HEK293 (cell line): Measurements from ENCODE around the gene SH2B3.

Experiments used
- CTCF ChIA-PET: fragments of 350-600 bp; formaldehyde crosslinking; extraction: SDS; loops from one replicate; lab custom pipeline; 2021; ENCODE audit warnings: antibody characterized with exemption; lab: Yijun Ruan, JAX
- POLR2A ChIA-PET: fragments of 300-600 bp; formaldehyde crosslinking; extraction: SDS; loops from one replicate; lab custom pipeline; 2020; ENCODE audit warnings: antibody characterized with exemption, inconsistent platforms; lab: Yijun Ruan, JAX
- H3K27ac ChIP-seq: fragments of 200-500 bp; sonication (Bioruptor generic); 2 replicates; pipeline ENCODE4 v1.5.1; 2014; ENCODE audit warnings: low read depth, low read length, control low read depth, inconsistent platforms; ENCODE audit errors: extremely low read depth
- H3K36me3 ChIP-seq, 2 experiments: fragments of 200-500 bp in 1 of 2; sonication (Bioruptor generic) in 1 of 2; 1 replicate in 1 of 2; 2 replicates in 1 of 2; pipeline ENCODE4 v1.5.1; 2014 to 2017; ENCODE audit warnings: inconsistent platforms in 2 of 2, low read length in 2 of 2; ENCODE audit not compliant: control insufficient read depth in 2 of 2, insufficient read depth in 1 of 2
- H3K4me1 ChIP-seq: fragments of 200-500 bp; sonication (Bioruptor generic); 2 replicates; pipeline ENCODE4 v1.5.1; 2014; ENCODE audit warnings: mild to moderate bottlenecking, low read length, inconsistent platforms; ENCODE audit not compliant: control insufficient read depth, insufficient read depth
- H3K4me3 ChIP-seq: 2 replicates; pipeline ENCODE4 v1.5.1; 2011; ENCODE audit warnings: low read depth, mild to moderate bottlenecking, control low read depth, low read length, moderate library complexity
- H3K9me3 ChIP-seq: fragments of 200-500 bp; sonication (Bioruptor generic); 2 replicates; pipeline ENCODE4 v1.5.1; 2014; ENCODE audit warnings: low read depth, low read length, inconsistent platforms; ENCODE audit not compliant: control insufficient read depth, insufficient read depth
- GLIS1 ChIP-seq: fragments of 450-650 bp; formaldehyde crosslinking; IDR thresholded peaks from 2 replicates; pipeline ENCODE4 v1.5.1; 2016; ENCODE audit warnings: missing biosample characterization, missing genetic modification characterization
- IKZF3 ChIP-seq: fragments of 450-650 bp; IDR thresholded peaks from 2 replicates; pipeline ENCODE4 v1.5.0; 2018; ENCODE audit warnings: missing biosample characterization, mild to moderate bottlenecking, missing genetic modification characterization, moderate library complexity
- KLF17 ChIP-seq: fragments of 450-650 bp; formaldehyde crosslinking; IDR thresholded peaks from 2 replicates; pipeline ENCODE4 v1.5.1; 2016; ENCODE audit warnings: missing biosample characterization, missing genetic modification characterization
- ZBTB21 ChIP-seq: fragments of 450-650 bp; formaldehyde crosslinking; IDR thresholded peaks from 2 replicates; pipeline ENCODE4 v1.5.1; 2017; ENCODE audit warnings: missing biosample characterization, missing genetic modification characterization
- ZBTB49 ChIP-seq: fragments of 450-650 bp; formaldehyde crosslinking; IDR thresholded peaks from 2 replicates; pipeline ENCODE4 v1.5.1; 2016; ENCODE audit warnings: missing biosample characterization, missing genetic modification characterization, low read depth
- ZIC2 ChIP-seq: fragments of 450-650 bp; formaldehyde crosslinking; IDR thresholded peaks from 2 replicates; pipeline ENCODE4 v1.5.1; 2016; ENCODE audit warnings: missing biosample characterization, missing genetic modification characterization
- ZNF24 ChIP-seq: fragments of 450-650 bp; formaldehyde crosslinking; IDR thresholded peaks from 2 replicates; pipeline ENCODE4 v1.5.1; 2016; ENCODE audit warnings: missing biosample characterization, missing genetic modification characterization
- ZNF324 ChIP-seq: fragments of 450-650 bp; formaldehyde crosslinking; IDR thresholded peaks from 2 replicates; pipeline ENCODE4 v1.5.1; 2016; ENCODE audit warnings: missing biosample characterization, missing genetic modification characterization
- ZNF37A ChIP-seq: fragments of 450-650 bp; IDR thresholded peaks from 2 replicates; pipeline ENCODE4 v1.5.1; 2018; ENCODE audit warnings: missing biosample characterization, missing genetic modification characterization
- ZNF433 ChIP-seq: fragments of 450-650 bp; formaldehyde crosslinking; IDR thresholded peaks from 2 replicates; pipeline ENCODE4 v1.5.1; 2016; ENCODE audit warnings: missing biosample characterization, missing genetic modification characterization, low read depth
- ZNF529 ChIP-seq: fragments of 450-650 bp; formaldehyde crosslinking; IDR thresholded peaks from 2 replicates; pipeline ENCODE4 v1.5.1; 2017; ENCODE audit warnings: missing genetic modification characterization, missing biosample characterization; ENCODE audit not compliant: insufficient replicate concordance
- ZNF560 ChIP-seq: fragments of 450-650 bp; formaldehyde crosslinking; IDR thresholded peaks from 2 replicates; pipeline ENCODE4 v1.5.1; 2017; ENCODE audit warnings: missing biosample characterization, missing genetic modification characterization, borderline replicate concordance
- ZNF585B ChIP-seq: fragments of 450-650 bp; formaldehyde crosslinking; IDR thresholded peaks from 2 replicates; pipeline ENCODE4 v1.5.1; 2016; ENCODE audit warnings: missing biosample characterization, missing genetic modification characterization
- ZNF600 ChIP-seq: fragments of 450-650 bp; formaldehyde crosslinking; IDR thresholded peaks from 2 replicates; pipeline ENCODE4 v1.5.1; 2016; ENCODE audit warnings: missing biosample characterization, missing genetic modification characterization
- ZNF621 ChIP-seq: fragments of 450-650 bp; formaldehyde crosslinking; IDR thresholded peaks from 2 replicates; pipeline ENCODE4 v1.5.1; 2017; ENCODE audit warnings: missing biosample characterization, missing genetic modification characterization
- ZNF658 ChIP-seq: fragments of 450-650 bp; formaldehyde crosslinking; IDR thresholded peaks from 2 replicates; pipeline ENCODE4; 2016; ENCODE audit warnings: missing biosample characterization, missing genetic modification characterization
- ZNF660 ChIP-seq: fragments of 450-650 bp; IDR thresholded peaks from 2 replicates; pipeline ENCODE4 v1.5.1; 2018; ENCODE audit warnings: missing biosample characterization, mild to moderate bottlenecking, missing genetic modification characterization
- ZNF707 ChIP-seq: fragments of 450-650 bp; formaldehyde crosslinking; IDR thresholded peaks from 2 replicates; pipeline ENCODE4 v1.5.1; 2016; ENCODE audit warnings: missing biosample characterization, missing genetic modification characterization
- ZNF791 ChIP-seq: fragments of 450-650 bp; formaldehyde crosslinking; IDR thresholded peaks from 2 replicates; pipeline ENCODE4 v1.5.1; 2016; ENCODE audit warnings: missing biosample characterization, missing genetic modification characterization
- TF ChIP-seq, protein P1 (sequence below): fragments of 450-650 bp; formaldehyde crosslinking; IDR thresholded peaks from 2 replicates; pipeline ENCODE4 v1.5.1; 2016; ENCODE audit warnings: missing biosample characterization, missing genetic modification characterization
- TF ChIP-seq, protein P2 (sequence below): fragments of 450-650 bp; formaldehyde crosslinking; IDR thresholded peaks from 2 replicates; pipeline ENCODE4 v1.5.1; 2016; ENCODE audit warnings: missing biosample characterization, missing genetic modification characterization
- TF ChIP-seq, protein P3 (sequence below): fragments of 450-650 bp; formaldehyde crosslinking; IDR thresholded peaks from 2 replicates; pipeline ENCODE4 v1.5.1; 2016; ENCODE audit warnings: missing biosample characterization, missing genetic modification characterization
- TF ChIP-seq, protein P4 (sequence below): fragments of 450-650 bp; formaldehyde crosslinking; IDR thresholded peaks from 2 replicates; pipeline ENCODE4 v1.5.1; 2016; ENCODE audit warnings: missing biosample characterization, missing genetic modification characterization

The SH2B3 gene

GRCh38 chr12:111437816-111438454, 32.2 kb downstream of the SH2B3 start (continued):
- TF ChIP-seq, protein P1, sequence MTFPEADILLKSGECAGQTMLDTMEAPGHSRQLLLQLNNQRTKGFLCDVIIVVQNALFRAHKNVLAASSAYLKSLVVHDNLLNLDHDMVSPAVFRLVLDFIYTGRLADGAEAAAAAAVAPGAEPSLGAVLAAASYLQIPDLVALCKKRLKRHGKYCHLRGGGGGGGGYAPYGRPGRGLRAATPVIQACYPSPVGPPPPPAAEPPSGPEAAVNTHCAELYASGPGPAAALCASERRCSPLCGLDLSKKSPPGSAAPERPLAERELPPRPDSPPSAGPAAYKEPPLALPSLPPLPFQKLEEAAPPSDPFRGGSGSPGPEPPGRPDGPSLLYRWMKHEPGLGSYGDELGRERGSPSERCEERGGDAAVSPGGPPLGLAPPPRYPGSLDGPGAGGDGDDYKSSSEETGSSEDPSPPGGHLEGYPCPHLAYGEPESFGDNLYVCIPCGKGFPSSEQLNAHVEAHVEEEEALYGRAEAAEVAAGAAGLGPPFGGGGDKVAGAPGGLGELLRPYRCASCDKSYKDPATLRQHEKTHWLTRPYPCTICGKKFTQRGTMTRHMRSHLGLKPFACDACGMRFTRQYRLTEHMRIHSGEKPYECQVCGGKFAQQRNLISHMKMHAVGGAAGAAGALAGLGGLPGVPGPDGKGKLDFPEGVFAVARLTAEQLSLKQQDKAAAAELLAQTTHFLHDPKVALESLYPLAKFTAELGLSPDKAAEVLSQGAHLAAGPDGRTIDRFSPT (tag by site-specific recombination): peak; percentile 12; the same call in 1 of the 2 replicates
- 0 out of 2 replicates have a peak, but pooled peaks have one; percentile 31 for TF ChIP-seq KLF17 (tag by site-specific recombination)

GRCh38 chr12:111438481-111438880, 32.8 kb downstream of the SH2B3 start:
- POLR2A ChIA-PET: interaction anchor here (1.1 kb wide), 1 partner anchor 13 kb away, joined by 4 read pairs; no protein-coding TSS in a partner anchor
- Histone ChIP-seq H3K9me3 (no peaks in the 10 kb centered on the region), H3K4me1 (peaks cover 6% of the 10 kb centered on the region; the same call in 1 of the 2 replicates), H3K36me3 (peaks cover 0 to 22% of the 10 kb centered on the region in 2 experiments; a peak in 2 of 3 replicates), H3K4me3 (no peak overlapping the region), H3K27ac (no peak overlapping the region)
- CTCF ChIA-PET: interaction anchor here (1.0 to 4.4 kb wide), 2 partner anchors 13 to 42 kb away, joined by 6 to 27 read pairs; no protein-coding TSS in a partner anchor
- no peak for TF ChIP-seq ZNF658 (tag by site-specific recombination)
- 0 out of 2 replicates have a peak, but pooled peaks have one; percentile 21 for TF ChIP-seq ZNF600 (tag by site-specific recombination)
- no peak for TF ChIP-seq ZNF37A (tag by site-specific recombination)
- peak; percentile 22; the same call in 1 of the 2 replicates for TF ChIP-seq ZIC2 (tag by site-specific recombination)
- no peak for TF ChIP-seq ZNF324 (tag by site-specific recombination)
- TF ChIP-seq, protein P2, sequence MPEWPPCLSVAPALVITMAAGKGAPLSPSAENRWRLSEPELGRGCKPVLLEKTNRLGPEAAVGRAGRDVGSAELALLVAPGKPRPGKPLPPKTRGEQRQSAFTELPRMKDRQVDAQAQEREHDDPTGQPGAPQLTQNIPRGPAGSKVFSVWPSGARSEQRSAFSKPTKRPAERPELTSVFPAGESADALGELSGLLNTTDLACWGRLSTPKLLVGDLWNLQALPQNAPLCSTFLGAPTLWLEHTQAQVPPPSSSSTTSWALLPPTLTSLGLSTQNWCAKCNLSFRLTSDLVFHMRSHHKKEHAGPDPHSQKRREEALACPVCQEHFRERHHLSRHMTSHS (tag by site-specific recombination): no peak
- no peak for TF ChIP-seq ZNF560 (tag by site-specific recombination)
- TF ChIP-seq ZNF24 (tag by site-specific recombination): no peak
- no peak for TF ChIP-seq ZBTB21 (tag by site-specific recombination)
- TF ChIP-seq IKZF3 (tag by site-specific recombination): no peak
- TF ChIP-seq, protein P3, sequence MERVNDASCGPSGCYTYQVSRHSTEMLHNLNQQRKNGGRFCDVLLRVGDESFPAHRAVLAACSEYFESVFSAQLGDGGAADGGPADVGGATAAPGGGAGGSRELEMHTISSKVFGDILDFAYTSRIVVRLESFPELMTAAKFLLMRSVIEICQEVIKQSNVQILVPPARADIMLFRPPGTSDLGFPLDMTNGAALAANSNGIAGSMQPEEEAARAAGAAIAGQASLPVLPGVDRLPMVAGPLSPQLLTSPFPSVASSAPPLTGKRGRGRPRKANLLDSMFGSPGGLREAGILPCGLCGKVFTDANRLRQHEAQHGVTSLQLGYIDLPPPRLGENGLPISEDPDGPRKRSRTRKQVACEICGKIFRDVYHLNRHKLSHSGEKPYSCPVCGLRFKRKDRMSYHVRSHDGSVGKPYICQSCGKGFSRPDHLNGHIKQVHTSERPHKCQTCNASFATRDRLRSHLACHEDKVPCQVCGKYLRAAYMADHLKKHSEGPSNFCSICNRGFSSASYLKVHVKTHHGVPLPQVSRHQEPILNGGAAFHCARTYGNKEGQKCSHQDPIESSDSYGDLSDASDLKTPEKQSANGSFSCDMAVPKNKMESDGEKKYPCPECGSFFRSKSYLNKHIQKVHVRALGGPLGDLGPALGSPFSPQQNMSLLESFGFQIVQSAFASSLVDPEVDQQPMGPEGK: peak; percentile 46; the same call in 1 of the 2 replicates
- no peak for TF ChIP-seq ZNF585B (tag by site-specific recombination)
- TF ChIP-seq ZNF529 (tag by site-specific recombination): no peak
- no peak for TF ChIP-seq ZNF707
- TF ChIP-seq ZNF791 (tag by site-specific recombination): no peak
- TF ChIP-seq GLIS1 (tag by site-specific recombination): peak; percentile 33; the same call in 1 of the 2 replicates
- TF ChIP-seq, protein P1 (tag by site-specific recombination): no peak
- no peak for TF ChIP-seq ZBTB49 (tag by site-specific recombination)
- TF ChIP-seq, protein P4, sequence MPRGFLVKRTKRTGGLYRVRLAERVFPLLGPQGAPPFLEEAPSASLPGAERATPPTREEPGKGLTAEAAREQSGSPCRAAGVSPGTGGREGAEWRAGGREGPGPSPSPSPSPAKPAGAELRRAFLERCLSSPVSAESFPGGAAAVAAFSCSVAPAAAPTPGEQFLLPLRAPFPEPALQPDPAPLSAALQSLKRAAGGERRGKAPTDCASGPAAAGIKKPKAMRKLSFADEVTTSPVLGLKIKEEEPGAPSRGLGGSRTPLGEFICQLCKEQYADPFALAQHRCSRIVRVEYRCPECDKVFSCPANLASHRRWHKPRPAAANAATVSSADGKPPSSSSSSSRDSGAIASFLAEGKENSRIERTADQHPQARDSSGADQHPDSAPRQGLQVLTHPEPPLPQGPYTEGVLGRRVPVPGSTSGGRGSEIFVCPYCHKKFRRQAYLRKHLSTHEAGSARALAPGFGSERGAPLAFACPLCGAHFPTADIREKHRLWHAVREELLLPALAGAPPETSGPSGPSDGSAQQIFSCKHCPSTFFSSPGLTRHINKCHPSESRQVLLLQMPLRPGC (tag by site-specific recombination): no peak
- no peak for TF ChIP-seq ZNF621 (tag by site-specific recombination)
- peak; percentile 71; the same call in 1 of the 2 replicates for TF ChIP-seq ZNF660
- no peak for TF ChIP-seq ZNF433 (tag by site-specific recombination)
